GM18858 (cell line): ENCODE results near the gene CTNNA3.
"Not testable (repeated sequence)": the region's sequence is repeated elsewhere in the genome, so short reads cannot be mapped to it uniquely, and the experiment has no call there.

ENCODE experiments used
- ATAC-seq: cut with Tn5 transposase; IDR thresholded peaks from one replicate; pipeline ENCODE4 v1.9.1; 2021; ENCODE audit not compliant: unreplicated experiment

The CTNNA3 gene

DNA sequence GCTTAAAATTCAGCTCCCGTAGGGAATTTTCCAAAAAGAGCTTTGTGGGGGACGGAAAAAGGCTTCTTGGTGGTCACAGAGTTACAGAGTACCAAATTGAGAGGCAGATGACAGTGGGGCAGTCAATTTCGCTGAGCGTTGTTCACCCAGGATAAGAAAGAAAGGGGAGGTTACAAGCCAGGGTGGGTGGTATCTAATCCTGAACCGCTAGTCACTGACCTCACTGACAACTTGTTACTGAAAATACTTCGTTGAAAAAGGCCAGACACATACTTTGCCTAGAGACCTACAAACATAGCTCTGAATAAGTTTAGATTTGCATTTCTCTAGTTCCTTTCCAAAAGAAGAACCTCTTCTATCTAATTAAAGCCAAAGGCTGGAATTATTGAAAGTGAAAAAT is at the start of gene CTNNA3:
Gene CTNNA3 (minus strand): TSS at position 167 of the 400 bp plus-strand sequence.
- peak; percentile 59 for ATAC-seq

DNA sequence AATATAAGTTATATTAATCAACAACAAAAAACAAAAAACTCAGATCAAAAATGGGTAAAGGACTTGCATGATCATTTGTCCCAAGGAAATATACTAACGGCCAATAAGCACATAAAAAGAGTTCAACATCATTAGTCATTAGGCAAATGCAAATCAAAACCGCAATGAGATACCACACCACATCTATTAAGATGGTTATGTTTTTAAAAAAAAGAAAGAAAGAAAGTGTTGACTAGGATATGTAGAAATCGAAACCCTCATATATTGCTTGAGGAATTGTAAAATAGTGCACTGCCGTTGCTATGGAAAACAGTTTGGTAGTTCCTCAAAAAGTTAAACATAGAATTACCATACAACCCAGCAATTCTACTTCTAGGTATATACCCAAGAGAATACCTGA is 39.4 kb upstream of the CTNNA3 start:
- ATAC-seq: no peak

GRCh38 chr10:67733511-67733910 is 37.5 kb upstream of the CTNNA3 start:
- no peak for ATAC-seq

GRCh38 chr10:67725567-67725966 is 29.6 kb upstream of the CTNNA3 start:
- no peak for ATAC-seq

DNA sequence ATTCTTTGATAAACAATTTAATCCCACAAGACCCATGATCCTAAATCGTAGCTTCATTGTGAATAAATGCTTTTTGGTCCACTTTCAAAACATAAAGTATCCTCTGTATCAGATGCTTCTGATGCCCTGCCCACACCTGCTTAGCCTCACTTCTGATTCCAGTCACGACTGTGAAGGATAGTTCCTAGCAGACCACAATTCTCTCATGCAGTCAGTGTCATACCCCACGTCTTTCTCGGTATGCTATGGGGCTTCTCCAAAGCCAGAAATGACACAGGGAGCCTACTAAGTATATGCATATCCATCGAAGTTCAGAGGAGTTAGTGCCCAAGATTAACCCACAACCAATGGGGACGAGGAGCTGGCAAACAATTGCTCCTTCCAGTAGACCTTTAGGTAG is 27.6 kb upstream of the CTNNA3 start:
- ATAC-seq: no peak

GRCh38 chr10:67722113-67722512 is 26.1 kb upstream of the CTNNA3 start:
- ATAC-seq: peak; percentile 98

DNA sequence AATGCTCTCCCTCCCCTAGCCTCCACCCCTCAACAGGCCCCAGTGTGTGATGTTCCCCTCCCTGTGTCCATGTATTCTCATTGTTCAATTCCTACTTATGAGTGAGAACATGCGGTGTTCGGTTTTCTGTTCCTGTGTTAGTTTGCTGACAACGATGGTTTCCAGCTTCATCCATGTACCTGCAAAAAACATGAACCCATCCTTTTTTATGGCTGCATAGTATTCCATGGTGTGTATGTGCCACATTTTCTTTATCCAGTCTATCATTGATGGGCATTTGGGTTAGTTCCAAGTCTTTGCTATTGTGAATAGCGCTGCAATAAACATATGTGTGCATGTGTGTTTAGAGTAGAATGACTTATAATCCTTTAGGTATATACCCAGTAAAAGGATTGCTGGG is 20.5 kb upstream of the CTNNA3 start:
- ATAC-seq: not testable (repeated sequence)

- no peak for ATAC-seq
These were observed 9.9 kb upstream of the CTNNA3 start for GRCh38 chr10:67705921-67706320.

- ATAC-seq: not testable (repeated sequence)
These were observed 3.7 kb upstream of the CTNNA3 start for GRCh38 chr10:67699613-67700270.

DNA sequence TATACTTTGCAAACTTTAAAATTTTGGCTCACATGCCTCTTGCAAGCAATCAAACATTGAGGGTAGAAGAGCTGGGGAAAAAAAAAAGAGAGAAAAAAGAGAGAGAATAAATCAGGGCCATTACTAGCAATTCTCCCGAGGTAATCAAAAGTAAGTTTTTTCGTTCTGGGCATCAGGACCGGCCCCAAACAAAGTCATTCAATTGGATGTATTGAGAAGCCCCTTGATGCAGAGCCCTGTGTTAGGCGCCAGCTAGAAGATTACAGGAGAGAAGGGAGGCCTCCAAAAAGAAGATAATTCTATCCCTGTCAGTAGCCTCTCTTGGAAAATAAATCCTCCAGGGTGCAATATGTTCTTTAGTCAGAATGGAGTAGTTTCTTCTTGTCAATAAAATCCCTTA is 2.2 kb upstream of the CTNNA3 start:
- ATAC-seq: no peak

DNA sequence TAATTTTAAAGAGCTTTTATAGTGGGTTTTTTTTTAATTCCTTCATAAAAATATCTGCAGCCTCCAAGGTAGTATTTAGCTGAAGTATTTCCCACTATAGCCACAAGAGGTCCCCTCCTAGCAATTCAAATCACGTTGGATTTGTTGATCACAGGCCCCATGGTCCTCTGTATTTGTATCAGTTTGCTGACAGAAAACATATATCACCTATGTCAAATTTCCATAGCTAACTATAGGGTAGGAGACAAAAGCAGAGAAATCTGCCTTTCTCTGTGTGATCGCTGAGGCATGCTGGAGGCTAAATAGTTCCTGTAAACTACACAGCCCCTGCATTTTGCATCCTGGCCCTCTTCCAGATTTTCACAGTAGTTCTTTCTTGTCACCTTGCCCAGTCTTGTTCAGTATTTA is 1.7 kb upstream of the CTNNA3 start:
- ATAC-seq: peak; percentile 85

- ATAC-seq: no peak
These were observed 684 bp upstream of the CTNNA3 start for GRCh38 chr10:67696679-67697078.

- no peak for ATAC-seq
These were observed 440 bp downstream of the CTNNA3 start for GRCh38 chr10:67695555-67695954.

- not testable (repeated sequence) for ATAC-seq
These were observed 4.1 kb downstream of the CTNNA3 start for GRCh38 chr10:67691861-67692260.

DNA sequence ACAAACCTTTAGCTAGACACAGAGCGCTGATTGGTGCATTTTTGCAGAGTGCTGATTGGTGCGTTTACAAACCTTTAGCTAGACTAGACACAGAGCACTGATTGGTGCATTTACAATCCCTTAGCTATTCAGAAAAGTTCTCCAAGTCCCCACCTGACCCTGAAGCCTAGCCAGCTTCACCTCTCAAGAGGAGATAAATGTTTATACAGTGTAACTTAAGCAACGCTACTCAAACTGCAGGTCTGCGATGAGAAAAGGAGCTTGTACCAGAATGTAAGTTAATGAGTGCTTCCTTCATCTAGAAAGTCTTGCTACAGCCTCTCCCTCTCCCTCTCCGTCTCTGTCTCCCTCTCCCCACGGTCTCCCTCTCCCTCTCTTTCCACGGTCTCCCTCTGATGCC is 5.5 kb downstream of the CTNNA3 start:
- not testable (repeated sequence) for ATAC-seq

DNA sequence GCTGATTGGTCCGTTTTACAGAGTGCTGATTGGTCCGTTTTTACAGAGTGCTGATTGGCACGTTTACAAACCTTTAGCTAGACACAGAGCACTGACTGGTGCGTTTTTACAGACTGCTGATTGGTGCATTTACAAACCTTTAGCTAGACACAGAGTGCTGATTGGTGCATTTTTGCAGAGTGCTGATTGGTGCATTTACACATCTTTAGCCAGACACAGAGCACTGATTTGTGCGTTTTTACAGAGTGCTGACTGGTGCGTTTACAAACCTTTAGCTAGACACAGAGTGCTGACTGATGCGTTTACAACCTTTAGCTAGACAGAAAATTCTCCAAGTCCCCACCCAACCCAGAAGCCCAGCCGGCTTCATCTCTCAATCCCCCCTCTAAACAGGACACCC is 11.9 kb downstream of the CTNNA3 start:
- not testable (repeated sequence) for ATAC-seq

DNA sequence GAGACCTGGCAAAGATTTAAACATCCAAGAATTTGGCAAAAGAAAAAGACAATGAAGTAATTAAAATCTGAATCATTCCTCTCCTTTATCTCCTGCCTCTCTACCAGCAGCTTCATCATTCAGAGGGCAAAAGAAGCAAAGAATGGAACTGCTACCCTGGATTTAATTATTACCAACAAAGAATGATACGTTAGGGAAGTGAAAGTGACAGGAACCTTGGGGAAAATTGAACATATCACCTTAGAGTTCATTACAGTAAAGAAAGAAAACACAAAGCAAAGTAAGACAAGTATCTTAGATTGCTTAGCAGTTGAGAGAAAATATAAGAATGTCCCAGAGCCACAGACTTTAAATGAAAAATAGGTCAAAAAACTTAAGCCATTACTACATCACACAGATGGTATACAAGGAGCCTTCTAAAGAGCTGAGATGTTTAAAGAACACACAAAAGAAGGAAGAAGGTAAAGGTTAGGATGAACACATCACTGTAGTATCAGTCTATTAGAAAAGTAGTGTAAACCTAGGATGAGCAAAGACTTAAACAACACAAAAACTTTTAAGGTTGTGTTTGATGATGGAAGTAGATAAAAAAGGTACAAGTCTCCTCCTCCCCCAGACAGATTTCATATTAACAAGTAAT is 17.5 kb downstream of the CTNNA3 start:
- ATAC-seq: no peak

GRCh38 chr10:67676208-67676825 is 19.7 kb downstream of the CTNNA3 start:
- ATAC-seq: no peak

DNA sequence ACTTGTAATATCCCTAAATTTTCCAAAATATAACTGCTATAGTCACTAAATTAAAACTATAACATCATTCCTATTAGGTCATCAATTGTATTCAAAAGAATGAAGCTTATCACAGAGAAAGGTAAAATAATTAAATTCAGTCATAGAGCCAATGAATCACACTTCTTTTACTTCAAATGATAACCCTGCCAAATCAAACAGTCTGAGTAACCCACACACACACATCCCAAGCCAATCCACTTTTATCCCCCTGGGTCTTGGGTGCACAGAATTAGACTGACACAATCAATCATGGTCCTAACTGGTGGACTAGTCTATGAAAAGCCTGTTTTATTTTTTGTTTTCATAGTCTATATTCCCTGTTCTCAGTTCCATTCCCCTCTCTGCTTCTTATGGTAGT is 25.6 kb downstream of the CTNNA3 start:
- no peak for ATAC-seq

DNA sequence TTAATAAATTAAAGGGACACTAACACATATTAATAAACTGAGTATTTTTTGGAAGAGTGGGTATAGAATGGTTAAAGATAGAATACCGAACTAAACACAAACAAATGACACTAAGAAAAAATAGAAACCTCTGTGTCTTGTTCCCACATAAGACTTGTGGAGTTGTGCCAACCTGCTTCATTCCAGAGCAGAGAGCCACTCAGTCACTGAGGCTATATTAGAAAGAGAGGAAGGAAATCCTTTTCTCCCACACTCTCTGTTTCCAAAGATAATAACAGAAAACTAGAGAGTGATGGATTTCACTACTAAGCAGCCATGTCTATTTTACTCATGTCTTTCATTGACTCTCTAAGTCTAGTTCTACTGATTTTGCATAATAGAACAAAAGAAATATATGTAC is 26.0 kb downstream of the CTNNA3 start:
- no peak for ATAC-seq

DNA sequence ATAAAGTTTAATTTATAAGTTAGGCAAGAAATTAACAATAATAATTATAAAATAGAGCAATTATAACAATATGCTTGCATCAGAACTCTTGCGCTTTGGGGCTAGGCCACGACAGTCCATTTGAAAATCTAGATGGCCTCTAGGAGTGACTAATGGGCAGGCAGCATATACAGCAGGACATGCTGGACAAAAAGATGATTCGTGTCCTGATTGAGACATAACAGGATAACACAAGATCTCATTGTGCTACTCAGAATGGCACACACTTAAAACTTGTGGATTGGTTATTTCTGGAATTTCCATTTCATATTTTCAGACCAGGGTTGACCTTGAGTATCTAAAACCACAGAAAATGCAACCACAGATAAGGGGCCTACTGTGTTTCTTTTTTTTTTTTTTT is 27.5 kb downstream of the CTNNA3 start:
- no peak for ATAC-seq

DNA sequence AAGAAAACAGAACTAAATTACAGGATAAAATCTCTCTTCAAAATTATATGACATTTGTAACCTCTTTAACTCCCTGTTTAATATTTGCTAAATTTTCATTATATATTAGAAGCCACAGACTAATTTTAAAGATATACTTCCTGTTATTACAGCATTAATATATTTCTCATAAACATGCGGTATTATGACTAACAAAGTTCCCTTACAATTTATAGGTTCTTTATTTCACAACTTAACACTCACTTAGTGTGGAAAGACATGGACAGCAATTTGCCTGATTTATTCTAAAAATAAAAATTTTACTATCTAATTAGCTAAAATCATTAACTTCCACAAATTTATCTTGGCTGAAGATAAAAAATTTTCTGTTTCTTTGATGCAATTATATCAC is 29.0 kb downstream of the CTNNA3 start:
- no peak for ATAC-seq
